Activated effector memory CD4-positive, alpha-beta T cell treated with anti-CD3 and anti-CD28 coated beads, Interleukin-2, amount 50 U/mL, for 16 hours (primary cell): ENCODE measurements around the gene ARID1B.
"Not testable (repeated sequence)": the region's sequence is repeated elsewhere in the genome, so short reads cannot be mapped to it uniquely, and the experiment has no call there.

Source experiments
- DNase-seq: peaks from one replicate; pipeline ENCODE4 v3.0.0-alpha.2; 2020

The ARID1B gene

GRCh38 chr6:156972145-156972544 is 195.0 kb downstream of the ARID1B start:
- DNase-seq: no peak

- no peak for DNase-seq
Measured at GRCh38 chr6:156974830-156975261, 197.7 kb downstream of the ARID1B start.

DNA sequence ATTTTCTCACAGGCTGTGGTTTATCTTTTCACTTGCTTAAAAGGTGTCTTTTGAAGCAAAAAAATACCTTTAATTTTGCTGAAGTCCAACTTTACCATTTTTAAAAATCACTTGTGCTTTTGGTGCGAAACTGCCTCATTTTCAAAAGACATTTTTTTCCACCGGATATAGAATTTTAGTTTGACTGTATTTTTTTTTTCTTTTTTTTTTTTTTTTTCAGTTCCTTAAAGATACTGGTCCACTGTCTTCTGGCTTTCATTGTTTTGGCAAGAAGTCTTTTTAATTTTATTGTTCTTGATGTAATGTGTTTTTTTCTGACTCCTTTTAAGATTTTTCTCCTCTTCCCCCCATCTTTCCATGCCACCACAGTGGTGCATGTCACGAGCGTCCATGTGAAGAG is 198.2 kb downstream of the ARID1B start:
- no peak for DNase-seq

GRCh38 chr6:156976216-156977127 is 199.3 kb downstream of the ARID1B start:
- DNase-seq: no peak

- no peak for DNase-seq
Measured at GRCh38 chr6:156977527-156978291, 200.5 kb downstream of the ARID1B start.

GRCh38 chr6:156978948-156979347 is 201.8 kb downstream of the ARID1B start:
- DNase-seq: no peak

GRCh38 chr6:156980515-156980914 is 203.3 kb downstream of the ARID1B start:
- no peak for DNase-seq

- DNase-seq: no peak
Measured at GRCh38 chr6:156980948-156981347, 203.8 kb downstream of the ARID1B start.

DNA sequence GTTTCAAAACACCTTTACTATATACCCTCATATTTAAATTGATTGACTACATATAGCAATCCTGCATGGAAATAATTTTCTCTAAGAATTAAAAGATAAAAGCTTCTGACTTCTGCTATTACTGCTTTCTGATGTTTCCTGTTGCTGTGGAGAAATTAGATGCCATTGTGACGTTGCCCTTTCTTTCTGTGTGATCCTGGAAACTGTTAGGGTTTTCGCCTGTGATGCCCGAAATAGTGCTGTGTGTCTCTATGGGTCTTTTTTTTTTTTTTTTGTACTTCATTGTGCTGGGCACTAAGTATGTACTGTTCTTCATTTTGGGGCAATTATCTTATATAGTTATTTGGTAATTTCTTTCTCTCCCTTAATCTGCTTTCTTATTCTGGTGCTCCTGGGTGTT is 205.0 kb downstream of the ARID1B start:
- no peak for DNase-seq

GRCh38 chr6:156982864-156983263 is 205.7 kb downstream of the ARID1B start:
- not testable (repeated sequence) for DNase-seq

GRCh38 chr6:156984178-156984738 is 207.1 kb downstream of the ARID1B start:
- no peak for DNase-seq

GRCh38 chr6:156985309-156985708 is 208.1 kb downstream of the ARID1B start:
- DNase-seq: no peak

DNA sequence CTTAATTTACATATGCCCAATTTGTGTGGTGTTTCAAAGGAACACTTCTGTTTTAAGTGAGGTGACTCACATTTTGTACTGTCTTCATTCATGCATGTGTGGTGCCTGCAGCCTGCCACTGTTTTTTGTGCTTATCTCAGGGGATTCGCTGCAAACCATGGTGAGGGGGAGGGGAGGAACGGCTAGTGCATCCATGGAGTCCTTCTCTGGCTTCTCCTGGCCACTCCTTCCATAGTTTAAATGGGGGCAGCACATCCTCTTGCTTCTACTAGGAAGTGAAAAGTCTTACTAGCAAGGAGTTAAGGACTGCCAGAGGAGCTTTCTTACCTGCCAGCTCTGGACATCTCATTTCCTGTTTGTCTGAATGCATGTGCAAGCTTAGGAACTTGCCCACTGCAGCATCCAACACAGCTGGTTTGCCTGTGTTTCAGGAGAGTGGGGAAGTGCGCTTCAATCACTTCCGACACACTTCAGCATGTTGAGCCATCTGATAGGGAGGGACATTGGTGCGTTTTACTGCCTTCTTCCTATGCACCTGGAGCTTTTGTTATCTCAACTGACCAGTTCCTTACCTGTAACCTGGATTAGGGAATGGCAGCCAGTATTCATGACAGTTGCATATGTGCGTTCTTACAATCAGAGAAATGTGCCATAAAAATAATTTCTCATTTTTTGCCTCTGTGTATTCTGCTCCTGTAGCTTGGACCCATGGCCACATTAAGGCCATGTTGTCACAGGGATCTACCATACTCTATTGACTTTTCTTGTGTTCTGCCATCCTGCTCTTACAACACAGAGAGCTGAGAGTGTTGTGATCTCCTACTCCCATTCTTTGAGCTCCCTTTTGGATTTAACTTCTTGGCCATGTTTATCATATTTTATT is 211.3 kb downstream of the ARID1B start:
- no peak for DNase-seq

DNA sequence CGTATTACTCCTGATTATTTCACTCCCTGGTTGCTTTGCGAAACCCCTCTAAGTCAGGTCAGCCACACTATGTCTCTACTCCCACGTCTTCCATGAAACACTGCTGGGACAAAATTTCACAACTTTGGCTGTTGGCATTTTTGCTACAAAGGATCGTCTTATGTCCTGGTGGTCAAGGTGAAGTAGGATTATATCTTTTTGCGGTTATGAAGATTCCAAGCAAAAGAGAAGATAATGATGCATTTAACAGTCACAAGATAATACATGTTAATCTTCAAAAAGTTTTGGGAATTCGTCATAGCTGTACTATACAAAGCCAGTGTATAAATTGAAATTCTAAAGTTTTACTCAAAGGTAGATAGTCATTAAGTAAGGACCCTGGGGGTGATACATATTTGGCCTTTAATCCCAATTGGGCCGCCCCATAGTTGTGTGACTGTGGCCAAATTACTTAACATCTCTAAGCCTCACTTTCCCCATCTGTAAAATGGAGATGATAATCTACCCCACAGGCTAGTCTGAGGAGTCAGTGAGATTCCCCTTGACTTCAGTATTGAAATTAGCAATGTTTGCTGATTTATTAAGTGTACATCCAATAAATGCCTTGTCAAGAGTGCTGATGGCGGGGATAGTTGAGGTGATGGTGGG is 212.1 kb downstream of the ARID1B start:
- DNase-seq: no peak

- no peak for DNase-seq
Measured at GRCh38 chr6:156992020-156992804, 215.0 kb downstream of the ARID1B start.

DNA sequence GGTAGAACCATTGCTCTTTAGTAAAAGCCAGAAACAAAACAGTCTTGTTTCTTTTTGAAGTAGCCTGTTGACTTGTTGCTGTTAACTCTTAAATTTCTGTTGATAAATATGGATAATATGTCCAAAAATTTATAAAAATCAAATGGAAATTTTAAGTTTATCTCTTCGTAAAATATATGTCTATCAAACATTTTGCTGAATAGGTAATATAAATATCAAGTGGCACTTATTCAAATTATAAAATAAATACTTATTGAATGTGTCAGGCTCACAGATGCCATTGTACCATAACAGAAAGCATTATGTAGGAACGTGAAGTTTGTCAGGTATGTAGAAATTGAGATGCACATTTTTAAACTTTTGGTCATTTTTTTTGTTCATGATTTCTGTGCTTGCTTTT is 216.5 kb downstream of the ARID1B start:
- DNase-seq: no peak

DNA sequence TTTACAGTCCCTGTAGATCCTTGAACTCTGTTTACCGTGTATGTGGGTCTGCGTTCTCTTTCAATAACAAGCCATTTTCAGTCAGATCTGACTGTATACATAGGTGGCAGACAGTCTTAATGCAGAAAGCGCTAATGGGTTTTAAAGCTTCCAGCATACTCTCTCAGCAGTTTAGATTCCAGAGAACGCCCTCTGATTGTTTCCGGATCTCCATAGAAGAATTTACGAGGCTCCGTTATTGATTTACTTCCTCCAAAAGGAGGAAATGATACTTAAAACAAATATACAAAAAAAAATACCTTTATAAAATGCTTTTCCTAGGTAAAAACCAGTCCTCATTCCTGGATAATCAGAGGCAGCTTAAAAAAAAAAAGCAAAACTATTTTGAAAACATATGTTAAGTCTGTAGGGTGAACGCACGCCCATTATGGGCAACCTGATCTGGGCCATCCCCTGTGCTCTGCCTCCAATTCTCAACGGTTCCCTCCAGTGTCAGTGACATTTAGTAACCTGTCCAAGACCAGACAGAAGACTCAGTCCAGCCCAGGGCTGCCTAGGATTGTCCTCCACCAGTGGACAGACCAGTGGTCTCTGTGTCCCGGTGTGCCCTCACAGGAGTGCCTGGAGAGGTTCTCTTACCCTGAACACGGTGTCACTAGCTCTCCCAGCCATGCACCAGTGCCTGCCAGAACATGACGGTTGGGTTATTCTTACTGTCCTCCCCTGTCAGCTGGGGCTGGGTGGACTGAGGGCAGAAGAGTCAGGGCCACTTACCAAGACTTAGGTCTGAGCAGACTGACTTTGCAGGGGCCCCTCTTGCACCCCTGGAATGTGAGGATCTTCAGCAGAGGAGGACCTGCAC is 217.3 kb downstream of the ARID1B start:
- DNase-seq: no peak

DNA sequence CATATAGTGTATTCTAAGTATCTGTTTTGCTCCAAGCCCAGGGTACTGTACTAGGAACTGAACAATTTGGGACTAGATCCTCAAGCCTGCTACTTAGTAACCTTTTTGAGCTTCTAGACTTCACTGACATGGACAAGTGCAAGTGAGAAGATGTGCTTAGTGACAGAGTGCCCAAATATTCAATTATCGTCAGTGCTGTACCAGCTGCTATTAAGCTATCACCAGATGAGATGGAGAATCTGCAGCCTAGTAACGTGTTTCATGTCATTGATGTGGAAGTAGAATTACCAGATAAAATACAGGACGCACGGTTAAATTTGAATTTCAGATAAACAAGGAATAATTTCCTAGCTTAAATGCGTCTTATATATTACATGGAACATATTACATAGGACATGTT is 218.3 kb downstream of the ARID1B start:
- no peak for DNase-seq

- no peak for DNase-seq
Measured at GRCh38 chr6:156996265-156996664, 219.1 kb downstream of the ARID1B start.

- DNase-seq: no peak
Measured at GRCh38 chr6:156998794-156999330, 221.7 kb downstream of the ARID1B start.
